Measurements from ENCODE around the gene CD300LG.
"Not testable (repeated sequence)": the region's sequence is repeated elsewhere in the genome, so short reads cannot be mapped to it uniquely, and the experiment has no call there.

The CD300LG gene

GRCh38 chr17:43846963-43847371, at the start of gene CD300LG:
Gene CD300LG, plus strand, starts transcription at chr17:43847176. Its CDS starts 41 bp downstream, at chr17:43847217.
- DNase-seq: no peak

- not testable (repeated sequence) for DNase-seq
These were observed 49.0 kb upstream of the CD300LG start for GRCh38 chr17:43798024-43798423.

GRCh38 chr17:43799047-43799446, 47.9 kb upstream of the CD300LG start:
- DNase-seq: no peak

GRCh38 chr17:43800736-43801135, 46.2 kb upstream of the CD300LG start:
- DNase-seq: no peak

- no peak for DNase-seq
These were observed 45.1 kb upstream of the CD300LG start for GRCh38 chr17:43801844-43802243.

- no peak for DNase-seq
These were observed 43.2 kb upstream of the CD300LG start for GRCh38 chr17:43803758-43804157.

GRCh38 chr17:43805117-43805516, 41.9 kb upstream of the CD300LG start:
- DNase-seq: no peak

GRCh38 chr17:43808076-43808475, 38.9 kb upstream of the CD300LG start:
- DNase-seq: no peak

GRCh38 chr17:43809121-43809520, 37.9 kb upstream of the CD300LG start:
- DNase-seq: no peak

GRCh38 chr17:43810226-43810715, 36.7 kb upstream of the CD300LG start:
- DNase-seq: no peak

- no peak for DNase-seq
These were observed 36.2 kb upstream of the CD300LG start for GRCh38 chr17:43810823-43811222.

- DNase-seq: no peak
These were observed 34.3 kb upstream of the CD300LG start for GRCh38 chr17:43812396-43813265.

- no peak for DNase-seq
These were observed 33.6 kb upstream of the CD300LG start for GRCh38 chr17:43813386-43813785.

GRCh38 chr17:43814026-43814425, 33.0 kb upstream of the CD300LG start:
- DNase-seq: no peak

- no peak for DNase-seq
These were observed 32.3 kb upstream of the CD300LG start for GRCh38 chr17:43814714-43815113.

GRCh38 chr17:43816336-43817320, 30.3 kb upstream of the CD300LG start:
- DNase-seq: no peak

- DNase-seq: no peak
These were observed 29.1 kb upstream of the CD300LG start for GRCh38 chr17:43817826-43818225.

GRCh38 chr17:43818966-43819365, 28.0 kb upstream of the CD300LG start:
- DNase-seq: no peak

- no peak for DNase-seq
These were observed 26.2 kb upstream of the CD300LG start for GRCh38 chr17:43820759-43821158.

GRCh38 chr17:43822570-43823190, 24.3 kb upstream of the CD300LG start:
- no peak for DNase-seq

- DNase-seq: no peak
These were observed 23.5 kb upstream of the CD300LG start for GRCh38 chr17:43823350-43824084.

- no peak for DNase-seq
These were observed 21.4 kb upstream of the CD300LG start for GRCh38 chr17:43825567-43825966.

Measured in NCI-H510A treated with DMSO at 0.1 percent for 48 hours (cell line).